Measurements from ENCODE around the gene ARMCX5.

The ARMCX5 gene

DNA sequence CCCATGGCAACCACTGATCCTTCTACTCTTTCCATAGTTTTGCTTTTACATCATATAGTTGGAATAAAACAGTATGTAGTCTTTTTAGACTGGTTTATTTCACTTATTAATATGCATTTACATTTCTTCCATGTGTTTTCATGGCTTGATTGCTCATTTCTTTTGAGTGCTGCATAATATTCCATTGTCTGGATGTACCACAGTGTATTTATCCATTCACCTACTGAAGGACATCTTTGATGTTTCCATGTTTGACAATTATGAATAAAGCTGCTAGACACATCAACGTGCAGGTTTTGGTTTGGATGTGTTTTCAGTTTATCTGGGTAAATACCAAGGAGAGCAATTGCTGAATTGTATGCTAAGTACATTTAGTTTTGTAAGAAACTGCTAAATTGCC, 38.2 kb downstream of the ARMCX5 start:
- no peak overlapping the region for H3K9ac ChIP-seq (ENCODE audit: low read depth, low read length)
- no peaks in the 10 kb centered on the region for H3K36me3 ChIP-seq (ENCODE audit: insufficient read depth, low read depth, low read length)
- no peaks in the 10 kb centered on the region for H3K27me3 ChIP-seq (ENCODE audit: insufficient read depth, low read length)
- H3K4me1 ChIP-seq (ENCODE audit: insufficient read depth, low read length) = no peaks in the 10 kb centered on the region
- no peaks in the 10 kb centered on the region for H3K9me3 ChIP-seq (ENCODE audit: insufficient read depth, low read depth, low read length)
- H3K27ac ChIP-seq (ENCODE audit: low read length) = no peak overlapping the region
- no peak overlapping the region for H3K4me3 ChIP-seq (ENCODE audit: low read length)

DNA sequence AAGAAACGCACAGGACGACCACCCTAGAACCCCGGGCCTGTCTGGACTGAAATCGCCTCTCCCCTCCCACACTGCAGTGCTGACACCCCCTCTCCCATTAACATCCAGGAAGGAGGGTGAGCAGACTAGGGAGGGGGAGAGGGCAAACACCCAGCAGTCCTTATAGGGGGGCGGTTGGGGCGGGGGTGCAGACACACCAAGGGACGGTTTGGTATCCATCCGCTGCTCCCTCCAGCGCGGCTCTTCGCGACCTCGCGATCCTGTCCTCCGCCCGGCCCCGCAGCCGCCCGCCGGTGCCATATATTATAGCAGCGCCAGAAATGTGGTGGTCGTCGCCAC, 51.6 kb downstream of the ARMCX5 start:
- Histone ChIP-seq H3K36me3 (ENCODE audit: insufficient read depth, low read depth, low read length) (no peaks in the 10 kb centered on the region), H3K9me3 (ENCODE audit: insufficient read depth, low read depth, low read length) (no peaks in the 10 kb centered on the region), H3K4me3 (ENCODE audit: low read length) (peak overlapping the region; percentile 71; the same call in 1 of the 2 replicates), H3K27me3 (ENCODE audit: insufficient read depth, low read length) (peaks cover 8% of the 10 kb centered on the region), H3K27ac (ENCODE audit: low read length) (no peak overlapping the region), H3K4me1 (ENCODE audit: insufficient read depth, low read length) (no peaks in the 10 kb centered on the region), H3K9ac (ENCODE audit: low read depth, low read length) (no peak overlapping the region)

DNA sequence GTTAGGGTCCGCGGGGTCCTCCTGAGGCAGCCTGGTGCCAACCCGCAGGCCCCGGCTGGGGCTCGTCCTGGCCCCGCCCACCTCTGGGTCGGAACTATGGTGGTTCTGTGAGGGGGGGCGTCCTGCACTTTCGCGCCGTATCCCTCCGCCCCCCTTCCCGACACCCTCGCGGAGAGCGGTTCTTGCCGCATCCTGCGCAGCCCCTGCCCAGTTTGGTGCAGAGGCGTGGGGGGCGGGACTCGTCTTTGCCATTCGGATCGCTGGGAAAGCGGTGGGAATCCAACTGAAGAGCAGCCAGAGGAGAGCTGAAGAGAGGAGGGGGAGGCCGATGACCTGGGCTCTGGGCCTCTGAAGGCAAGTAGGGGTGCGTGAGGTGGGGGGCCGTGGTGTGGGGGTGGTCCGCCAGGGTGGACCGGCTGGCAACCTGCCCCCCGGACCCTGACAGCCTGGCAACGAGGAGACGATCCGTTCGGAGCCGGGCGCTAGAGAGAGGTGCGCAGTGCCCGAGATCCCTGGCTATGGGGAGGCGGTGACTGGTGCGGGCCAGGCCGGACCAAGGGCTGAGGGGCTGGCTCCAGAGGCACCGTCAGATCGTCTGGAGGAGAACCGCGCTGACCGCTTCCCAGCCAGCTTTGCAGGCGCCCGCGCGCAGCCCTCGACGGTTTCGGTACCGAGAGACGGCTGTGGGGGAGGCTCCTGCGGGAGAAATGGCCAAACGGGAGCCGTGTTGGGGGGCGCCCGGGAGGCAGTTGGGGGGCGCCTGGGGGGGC, 52.1 kb downstream of the ARMCX5 start, which contains the start of gene GPRASP1:
GPRASP1 (plus strand) TSS at position 242 of the 770 bp plus-strand sequence. CDS start 2,431 bp downstream, outside the sequence.
- Histone ChIP-seq H3K36me3 (ENCODE audit: insufficient read depth, low read depth, low read length) (no peaks in the 10 kb centered on the region), H3K27ac (ENCODE audit: low read length) (no peak within 1 kb of the TSS), H3K4me3 (ENCODE audit: low read length) (peak within 1 kb of the TSS; percentile 71), H3K9ac (ENCODE audit: low read depth, low read length) (peak within 1 kb of the TSS; percentile 56; the same call in 1 of the 2 replicates), H3K9me3 (ENCODE audit: insufficient read depth, low read depth, low read length) (no peaks in the 10 kb centered on the region), H3K27me3 (ENCODE audit: insufficient read depth, low read length) (peaks cover 8% of the 10 kb centered on the region), H3K4me1 (ENCODE audit: insufficient read depth, low read length) (no peaks in the 10 kb centered on the region)

DNA sequence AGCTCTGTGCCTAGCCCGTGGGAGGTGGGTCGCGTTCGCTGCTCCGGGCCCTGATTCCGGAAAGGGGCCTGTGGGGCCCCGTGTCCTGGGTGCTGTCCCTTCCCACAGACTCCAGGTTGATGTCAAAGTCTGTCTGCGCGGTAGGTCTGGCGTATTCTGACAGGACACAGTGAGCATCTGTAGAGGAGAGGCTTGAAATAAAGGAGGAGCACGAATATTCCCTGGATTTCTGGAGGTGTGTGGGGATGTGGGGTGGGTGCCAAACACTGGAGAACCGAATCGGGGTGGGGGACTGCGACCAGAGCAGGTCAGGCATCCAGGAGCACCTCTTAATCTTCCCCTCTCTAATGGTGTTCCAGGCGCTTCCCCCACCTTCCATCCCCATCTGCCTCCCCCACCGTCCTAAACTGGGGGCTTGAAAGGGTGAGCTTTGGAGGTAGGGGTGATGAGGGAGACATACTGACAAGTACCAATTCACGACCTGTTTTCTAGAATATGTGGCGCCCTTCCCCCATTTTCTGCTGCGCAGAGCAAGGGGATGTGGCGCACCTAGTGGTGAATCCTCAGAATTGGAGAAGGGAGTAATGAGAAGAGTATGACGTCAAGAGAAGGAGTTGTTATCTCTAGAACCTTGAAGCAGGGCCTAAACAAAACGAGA, 52.8 kb downstream of the ARMCX5 start:
- H3K36me3 ChIP-seq (ENCODE audit: insufficient read depth, low read depth, low read length) = no peaks in the 10 kb centered on the region
- H3K4me3 ChIP-seq (ENCODE audit: low read length) = peak overlapping the region; percentile 71
- H3K9ac ChIP-seq (ENCODE audit: low read depth, low read length) = no peak overlapping the region; the same call in 1 of the 2 replicates
- no peaks in the 10 kb centered on the region for H3K4me1 ChIP-seq (ENCODE audit: insufficient read depth, low read length)
- H3K27ac ChIP-seq (ENCODE audit: low read length) = no peak overlapping the region
- H3K27me3 ChIP-seq (ENCODE audit: insufficient read depth, low read length) = peaks cover 8% of the 10 kb centered on the region
- no peaks in the 10 kb centered on the region for H3K9me3 ChIP-seq (ENCODE audit: insufficient read depth, low read depth, low read length)
